Measurements from ENCODE around the gene GALNS. TPM values are rescaled to one million over a fixed set of nuclear protein-coding genes. Genes with fewer than 3 reads are reported as not detected.
A peak's percentile ranks its signal among the peaks of the same experiment; 100 is the strongest.

GALNS gene
- total RNA-seq, 1 donor from 2014 or later = 18.3 TPM

- no peak for TF ChIP-seq CTCF (conservative IDR thresholded peaks at IDR 0.05; ENCODE audit: low read depth, low read length)
- no peak for DNase-seq (ENCODE audit: low read depth)
- no peak overlapping the region for H3K4me3 ChIP-seq (ENCODE audit: low read depth, low read length)
These were observed 6.7 kb upstream of the GALNS start for GRCh38 chr16:88863426-88863825.

GRCh38 chr16:88862968-88863367 is 6.2 kb upstream of the GALNS start:
- no peak for DNase-seq (ENCODE audit: low read depth)
- H3K4me3 ChIP-seq (ENCODE audit: low read depth, low read length) = no peak overlapping the region
- no peak for TF ChIP-seq CTCF (conservative IDR thresholded peaks at IDR 0.05; ENCODE audit: low read depth, low read length)

- H3K4me3 ChIP-seq (ENCODE audit: low read depth, low read length) = no peak overlapping the region
- TF ChIP-seq CTCF (conservative IDR thresholded peaks at IDR 0.05; ENCODE audit: low read depth, low read length) = no peak
- DNase-seq (ENCODE audit: low read depth) = no peak
These were observed 4.6 kb upstream of the GALNS start for GRCh38 chr16:88861359-88861758.

GRCh38 chr16:88859381-88860091 is 2.8 kb upstream of the GALNS start:
- TF ChIP-seq CTCF (conservative IDR thresholded peaks at IDR 0.05; ENCODE audit: low read depth, low read length) = no peak
- no peak for DNase-seq (ENCODE audit: low read depth)
- H3K4me3 ChIP-seq (ENCODE audit: low read depth, low read length) = no peak overlapping the region

GRCh38 chr16:88857728-88858339 is 1.1 kb upstream of the GALNS start:
- peak overlapping the region; percentile 98 for H3K4me3 ChIP-seq (ENCODE audit: low read depth, low read length)
- peak; percentile 16 for DNase-seq (ENCODE audit: low read depth)
- peak; percentile 86 for TF ChIP-seq CTCF (conservative IDR thresholded peaks at IDR 0.05; ENCODE audit: low read depth, low read length)

GRCh38 chr16:88856122-88856827 is 472 bp downstream of the GALNS start:
- TF ChIP-seq CTCF (conservative IDR thresholded peaks at IDR 0.05; ENCODE audit: low read depth, low read length) = no peak
- H3K4me3 ChIP-seq (ENCODE audit: low read depth, low read length) = peak overlapping the region; percentile 98
- DNase-seq (ENCODE audit: low read depth) = no peak

Data from epithelial cell of proximal tubule (primary cell).